Endodermal cell (in vitro differentiated cells): ENCODE results near the gene GTF2E1. TPM values are rescaled to one million over a fixed set of nuclear protein-coding genes. Genes with fewer than 3 reads are reported as not detected.

Source experiments
- DNase-seq: peaks from one replicate; pipeline ENCODE4 v3.0.0-alpha.2; 2017
- H3K27ac ChIP-seq: 2 replicates; pipeline ENCODE4 v1.5.1; 2013; ENCODE audit warnings: mild to moderate bottlenecking, low read depth, low read length, moderate library complexity
- H3K27me3 ChIP-seq: 2 replicates; pipeline ENCODE4 v1.6.1; 2013; ENCODE audit warnings: mild to moderate bottlenecking, low read length, moderate library complexity; ENCODE audit not compliant: insufficient read depth, control insufficient read depth, poor library complexity, severe bottlenecking
- H3K36me3 ChIP-seq: 2 replicates; pipeline ENCODE4 v1.7.0; 2013; ENCODE audit warnings: mild to moderate bottlenecking, low read length, moderate library complexity; ENCODE audit not compliant: control insufficient read depth, insufficient read depth
- H3K4me1 ChIP-seq: one replicate; pipeline ENCODE4 v1.7.0; 2013; ENCODE audit warnings: low read length; ENCODE audit not compliant: control insufficient read depth, insufficient read depth
- H3K4me3 ChIP-seq: 2 replicates; pipeline ENCODE4 v1.5.1; 2013; ENCODE audit warnings: mild to moderate bottlenecking, low read length, moderate library complexity
- H3K9ac ChIP-seq: 2 replicates; pipeline ENCODE4 v1.6.1; 2013; ENCODE audit warnings: mild to moderate bottlenecking, low read length, moderate library complexity; ENCODE audit not compliant: poor library complexity, severe bottlenecking; ENCODE audit errors: extremely low read depth
- H3K9me3 ChIP-seq: 2 replicates; pipeline ENCODE4 v1.6.1; 2013; ENCODE audit warnings: mild to moderate bottlenecking, low read length, moderate library complexity; ENCODE audit not compliant: control insufficient read depth
- H3K27ac Mint-ChIP-seq: 2 replicates; pipeline ENCODE4 v1.8.0; 2020; ENCODE audit warnings: mixed read lengths
- H3K27me3 Mint-ChIP-seq: 2 replicates; pipeline ENCODE4 v1.8.0; 2021; ENCODE audit warnings: mild to moderate bottlenecking, mixed read lengths; ENCODE audit not compliant: insufficient read depth
- H3K36me3 Mint-ChIP-seq: 2 replicates; pipeline ENCODE4 v1.8.0; 2020; ENCODE audit warnings: low read depth, mixed read lengths
- H3K4me1 Mint-ChIP-seq: 2 replicates; pipeline ENCODE4 v1.8.0; 2020; ENCODE audit warnings: mixed read lengths
- H3K4me3 Mint-ChIP-seq: 2 replicates; pipeline ENCODE4 v1.8.0; 2020; ENCODE audit warnings: mild to moderate bottlenecking, moderate library complexity, mixed read lengths
- H3K9me3 Mint-ChIP-seq: 2 replicates; pipeline ENCODE4 v1.8.0; 2020; ENCODE audit warnings: mild to moderate bottlenecking, mixed read lengths
- CTCF ChIP-seq: fragments of 200-600 bp; sonication (generic); conservative IDR thresholded peaks from 2 replicates; pipeline ENCODE4 v1.5.0; 2021; ENCODE audit warnings: antibody characterized with exemption, mild to moderate bottlenecking
- WGBS, 2 experiments: methylation state at CpG; one replicate each; pipeline versions ENCODE4 v1.1.5 to v1.1.7; 2013; ENCODE audit warnings: missing lambda C conversion rate in 2 of 2, mixed read lengths in 1 of 2; ENCODE audit not compliant: insufficient coverage in 1 of 2, insufficient read length in 1 of 2; 5-methylcytosine and 5-hydroxymethylcytosine counted together
- total RNA-seq, 2 donors: library from RNA; stranded (reverse); fragmentation: NEBNext Ultra II Directional in 1 of 2; extraction: Animal tissue kit (Norgen Biotek cat#: 25700) in 1 of 2; gene quantifications; 2 replicates in 1 of 2; 3 replicates in 1 of 2; pipeline ENCODE4 v1.2.1, GENCODE V29; 2021

Gene GTF2E1
- total RNA-seq, 2 donors from 2014 or later, result 42.6 to 51.1 TPM

DNA sequence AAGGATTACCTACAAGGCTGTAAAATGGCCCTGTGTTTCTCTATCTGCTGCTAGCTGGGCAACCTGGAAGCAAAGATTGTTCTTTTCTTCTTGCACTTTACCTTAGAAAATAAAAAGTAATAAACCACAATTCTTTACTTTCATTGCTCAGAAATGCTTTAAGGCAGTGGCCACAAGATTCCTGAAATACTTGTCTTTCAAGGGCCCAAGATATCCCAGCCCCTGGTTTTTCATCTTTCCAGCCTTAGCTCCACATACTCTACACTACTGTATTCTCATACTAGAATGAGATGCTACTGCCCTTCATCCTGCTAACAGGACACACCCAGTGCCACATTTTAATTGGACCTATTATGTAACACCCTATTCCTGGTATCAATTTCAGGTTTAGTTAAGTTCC lies 78.9 kb downstream of the GTF2E1 start:
- H3K36me3 Mint-ChIP-seq, result no peaks in the 10 kb centered on the region
- Histone ChIP-seq H3K36me3 (no peaks in the 10 kb centered on the region), H3K27me3 (peaks cover 12% of the 10 kb centered on the region), H3K9me3 (no peaks in the 10 kb centered on the region), H3K9ac (no peak overlapping the region), H3K4me3 (no peak overlapping the region), H3K4me1 (peaks cover 4% of the 10 kb centered on the region), H3K27ac (no peak overlapping the region)
- no peak overlapping the region for H3K4me3 Mint-ChIP-seq
- H3K9me3 Mint-ChIP-seq, result no peaks in the 10 kb centered on the region
- H3K27ac Mint-ChIP-seq, result no peak overlapping the region
- no peak for TF ChIP-seq CTCF
- H3K27me3 Mint-ChIP-seq, result peaks cover 3% of the 10 kb centered on the region
- peaks cover 19% of the 10 kb centered on the region for H3K4me1 Mint-ChIP-seq
- DNase-seq, result no peak

DNA sequence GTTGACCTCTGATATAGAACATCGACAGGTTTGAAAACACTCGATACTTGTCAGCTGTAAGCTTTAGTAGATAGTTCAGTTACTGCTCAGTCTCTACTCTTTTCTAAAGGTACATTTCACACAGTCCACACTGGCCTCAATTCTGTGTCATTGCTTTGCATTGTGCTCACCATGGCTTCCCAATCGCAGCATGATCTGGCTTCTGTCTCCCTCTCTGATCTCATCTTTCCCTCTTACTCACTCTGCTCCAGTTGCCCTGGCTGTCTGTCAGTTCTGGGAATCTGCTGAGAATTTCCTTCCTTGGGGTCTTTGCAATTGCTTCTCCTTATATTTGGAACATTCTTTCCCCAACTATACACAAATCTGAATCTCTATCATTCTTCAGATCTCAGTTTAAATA lies 80.6 kb downstream of the GTF2E1 start:
- H3K9ac ChIP-seq, result no peak overlapping the region
- peaks cover 4% of the 10 kb centered on the region for H3K4me1 ChIP-seq
- WGBS, 2 experiments, result 83 to 92% methylated on average over 3 of the region's 3 CpGs
- no peaks in the 10 kb centered on the region for H3K36me3 Mint-ChIP-seq
- DNase-seq, result no peak
- H3K27me3 ChIP-seq, result peaks cover 29% of the 10 kb centered on the region
- H3K36me3 ChIP-seq, result no peaks in the 10 kb centered on the region
- H3K9me3 ChIP-seq, result no peaks in the 10 kb centered on the region
- no peak overlapping the region for H3K4me3 ChIP-seq
- H3K4me1 Mint-ChIP-seq, result peaks cover 19% of the 10 kb centered on the region
- H3K27me3 Mint-ChIP-seq, result peaks cover 8% of the 10 kb centered on the region
- no peaks in the 10 kb centered on the region for H3K9me3 Mint-ChIP-seq
- no peak overlapping the region for H3K4me3 Mint-ChIP-seq
- no peak overlapping the region for H3K27ac Mint-ChIP-seq
- no peak for TF ChIP-seq CTCF
- H3K27ac ChIP-seq, result no peak overlapping the region

DNA sequence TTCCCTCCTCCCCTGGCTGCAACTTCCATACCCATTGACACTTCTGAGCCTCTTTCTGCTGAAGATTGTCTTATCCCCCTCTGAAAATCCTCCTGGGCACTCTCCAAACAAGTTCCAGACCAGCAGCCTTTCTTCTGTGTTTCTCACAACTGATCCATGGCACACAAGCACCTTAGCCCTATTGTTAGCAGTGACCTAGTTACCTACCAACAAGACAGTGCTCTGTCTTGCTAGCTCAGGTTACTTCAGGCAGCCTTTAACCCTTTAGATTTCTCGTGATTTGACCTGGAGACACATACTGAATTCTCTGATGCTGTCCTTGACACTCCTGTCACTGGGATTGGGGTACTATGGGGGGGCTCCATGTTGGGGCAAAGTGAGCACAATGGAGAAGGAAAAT lies 82.1 kb downstream of the GTF2E1 start:
- Histone ChIP-seq H3K4me1 (peaks cover 4% of the 10 kb centered on the region), H3K9me3 (no peaks in the 10 kb centered on the region), H3K36me3 (no peaks in the 10 kb centered on the region), H3K27me3 (peaks cover 44% of the 10 kb centered on the region), H3K9ac (no peak overlapping the region), H3K27ac (no peak overlapping the region), H3K4me3 (no peak overlapping the region)
- H3K4me3 Mint-ChIP-seq, result no peak overlapping the region
- peaks cover 19% of the 10 kb centered on the region for H3K4me1 Mint-ChIP-seq
- DNase-seq, result peak; percentile 50
- no peak for TF ChIP-seq CTCF
- H3K36me3 Mint-ChIP-seq, result no peaks in the 10 kb centered on the region
- peaks cover 16% of the 10 kb centered on the region for H3K27me3 Mint-ChIP-seq
- no peak overlapping the region for H3K27ac Mint-ChIP-seq
- H3K9me3 Mint-ChIP-seq, result no peaks in the 10 kb centered on the region
- WGBS, 2 experiments, result 67 to 76% methylated on average over 1 of the region's 1 CpG
